HEK293T (cell line): ENCODE measurements around the gene APOA5.

Experiments
- CTCF ChIA-PET: fragments of 350-600 bp; formaldehyde crosslinking; extraction: SDS; loops from one replicate; lab custom pipeline; 2021; ENCODE audit warnings: antibody characterized with exemption, inconsistent platforms; lab: Yijun Ruan, JAX
- POLR2A ChIA-PET: fragments of 350-600 bp; formaldehyde crosslinking; extraction: SDS; loops from one replicate; lab custom pipeline; 2020; ENCODE audit warnings: antibody characterized with exemption, inconsistent platforms; lab: Yijun Ruan, JAX
- DNase-seq: peaks from one replicate; pipeline ENCODE4 v3.0.0; 2012; ENCODE audit warnings: mixed read lengths; ENCODE audit errors: extremely low spot score
- ARNT ChIP-seq: fragments of 450-650 bp; IDR thresholded peaks from 2 replicates; pipeline ENCODE4 v1.6.1; 2017; ENCODE audit warnings: mild to moderate bottlenecking
- BHLHE40 ChIP-seq: fragments of 450-650 bp; IDR thresholded peaks from 2 replicates; pipeline ENCODE4 v1.6.1; 2016; ENCODE audit warnings: mild to moderate bottlenecking, moderate library complexity, borderline replicate concordance
- CTBP1 ChIP-seq: fragments of 450-650 bp; IDR thresholded peaks from 2 replicates; pipeline ENCODE4 v1.6.1; 2016; ENCODE audit warnings: borderline replicate concordance
- ELF4 ChIP-seq: fragments of 450-650 bp; IDR thresholded peaks from 2 replicates; pipeline ENCODE4 v1.6.1; 2017; ENCODE audit warnings: antibody characterized with exemption
- FOXA1 ChIP-seq: fragments of 450-650 bp; IDR thresholded peaks from 2 replicates; pipeline ENCODE4 v1.6.1; 2016; ENCODE audit warnings: mild to moderate bottlenecking
- FOXK2 ChIP-seq: fragments of 450-650 bp; IDR thresholded peaks from 2 replicates; pipeline ENCODE4 v1.6.1; 2016; ENCODE audit warnings: mild to moderate bottlenecking
- FOXM1 ChIP-seq: fragments of 450-650 bp; IDR thresholded peaks from 2 replicates; pipeline ENCODE4 v1.6.1; 2017; ENCODE audit warnings: mild to moderate bottlenecking, borderline replicate concordance
- HDGF ChIP-seq: fragments of 450-650 bp; IDR thresholded peaks from 2 replicates; pipeline ENCODE4 v1.6.1; 2017; ENCODE audit warnings: antibody characterized with exemption, borderline replicate concordance
- L3MBTL2 ChIP-seq: fragments of 450-650 bp; conservative IDR thresholded peaks from 2 replicates; pipeline ENCODE4 v1.6.1; 2016; ENCODE audit warnings: mild to moderate bottlenecking
- LEF1 ChIP-seq: fragments of 450-650 bp; IDR thresholded peaks from 2 replicates; pipeline ENCODE4 v1.6.1; 2017; ENCODE audit warnings: mild to moderate bottlenecking, borderline replicate concordance
- NFRKB ChIP-seq: fragments of 450-650 bp; IDR thresholded peaks from 2 replicates; pipeline ENCODE4 v1.6.1; 2016; ENCODE audit warnings: mild to moderate bottlenecking, moderate library complexity
- PKNOX1 ChIP-seq: fragments of 450-650 bp; IDR thresholded peaks from 2 replicates; pipeline ENCODE4 v1.6.1; 2016
- SP1 ChIP-seq: fragments of 450-650 bp; IDR thresholded peaks from 2 replicates; pipeline ENCODE4 v1.6.1; 2017
- SUZ12 ChIP-seq: fragments of 450-650 bp; IDR thresholded peaks from 2 replicates; pipeline ENCODE4 v1.6.1; 2016; ENCODE audit warnings: mild to moderate bottlenecking
- TARDBP ChIP-seq: fragments of 450-650 bp; IDR thresholded peaks from 2 replicates; pipeline ENCODE4 v1.6.1; 2016
- ZNF384 ChIP-seq: fragments of 450-650 bp; IDR thresholded peaks from 2 replicates; pipeline ENCODE4 v1.6.1; 2016

The APOA5 gene

GRCh38 chr11:116776522-116776984, 15.1 kb downstream of the APOA5 start:
- CTCF ChIA-PET, result no interaction called here
- no peak for DNase-seq
- POLR2A ChIA-PET, result no interaction called here
- TF ChIP-seq ARNT, result no peak
- TF ChIP-seq PKNOX1, result no peak
- no peak for TF ChIP-seq TARDBP
- no peak for TF ChIP-seq CTBP1
- TF ChIP-seq NFRKB, result no peak
- TF ChIP-seq SUZ12, result no peak
- no peak for TF ChIP-seq ZNF384
- no peak for TF ChIP-seq FOXK2
- no peak for TF ChIP-seq SP1
- no peak for TF ChIP-seq LEF1
- TF ChIP-seq ELF4, result no peak
- no peak for TF ChIP-seq HDGF
- no peak for TF ChIP-seq BHLHE40
- no peak for TF ChIP-seq L3MBTL2
- no peak for TF ChIP-seq FOXA1

- TF ChIP-seq NFRKB (no peak), FOXM1 (no peak)
- ChIA-PET CTCF (no interaction called here), POLR2A (no interaction called here)
- no peak for DNase-seq
These were observed 15.7 kb downstream of the APOA5 start for GRCh38 chr11:116775975-116776374.

GRCh38 chr11:116774661-116775060, 17.0 kb downstream of the APOA5 start:
- TF ChIP-seq FOXA1, result no peak
- no peak for TF ChIP-seq ZNF384
- TF ChIP-seq NFRKB, result no peak
- no peak for TF ChIP-seq HDGF
- no peak for TF ChIP-seq SP1
- no peak for TF ChIP-seq ARNT
- no peak for TF ChIP-seq LEF1
- TF ChIP-seq SUZ12, result no peak
- TF ChIP-seq BHLHE40, result no peak
- TF ChIP-seq FOXK2, result no peak
- TF ChIP-seq FOXM1, result no peak
- no peak for TF ChIP-seq TARDBP
- TF ChIP-seq L3MBTL2, result no peak
- TF ChIP-seq PKNOX1, result no peak
- TF ChIP-seq ELF4, result no peak
- no peak for TF ChIP-seq CTBP1
- POLR2A ChIA-PET, result interaction anchor here (1.8 to 3.1 kb wide), 2 partner anchors 12 to 61 kb away, joined by 5 to 18 read pairs; partner anchors contain the start of gene ZPR1
- DNase-seq, result no peak
- CTCF ChIA-PET, result no interaction called here

GRCh38 chr11:116773203-116774097, 18.2 kb downstream of the APOA5 start:
- ChIA-PET POLR2A (interaction anchor here (0.8 to 3.1 kb wide), 8 partner anchors 13 to 372 kb away, joined by 3 to 18 read pairs (median 3); partner anchors contain the start of gene ZPR1), CTCF (interaction anchor here (0.6 kb wide), 1 partner anchor 377 kb away, joined by 3 read pairs; no protein-coding TSS in a partner anchor)
- no peak for DNase-seq
- TF ChIP-seq L3MBTL2 (peak; percentile 68; the same call in 1 of the 2 replicates), HDGF (no peak), ARNT (no peak)

GRCh38 chr11:116772443-116773202, 19.1 kb downstream of the APOA5 start, which contains the start of gene BUD13:
Gene BUD13 (minus strand): TSS chr11:116772987. CDS start chr11:116772964, 23 bp downstream.
- TF ChIP-seq L3MBTL2 (peak; percentile 67), FOXM1 (no peak), ELF4 (peak; percentile 50; the same call in 1 of the 2 replicates)
- CTCF ChIA-PET, result interaction anchor here (0.8 kb wide), 1 partner anchor 63 kb away, joined by 3 read pairs; no protein-coding TSS in a partner anchor
- POLR2A ChIA-PET, result interaction anchor here (0.8 to 3.1 kb wide), 9 partner anchors 13 to 373 kb away, joined by 3 to 18 read pairs (median 3); partner anchors contain the start of gene ZPR1
- DNase-seq, result peak; percentile 90

- POLR2A ChIA-PET, result interaction anchor here (1.7 kb wide), 1 partner anchor 14 kb away, joined by 6 read pairs; no protein-coding TSS in a partner anchor
- no peak for TF ChIP-seq FOXA1
- TF ChIP-seq ZNF384, result no peak
- TF ChIP-seq ELF4, result no peak
- no peak for TF ChIP-seq NFRKB
- no peak for TF ChIP-seq SP1
- no peak for TF ChIP-seq TARDBP
- no peak for TF ChIP-seq BHLHE40
- no peak for TF ChIP-seq L3MBTL2
- TF ChIP-seq SUZ12, result no peak
- TF ChIP-seq HDGF, result no peak
- TF ChIP-seq FOXM1, result no peak
- no peak for TF ChIP-seq PKNOX1
- TF ChIP-seq LEF1, result no peak
- no peak for DNase-seq
- CTCF ChIA-PET, result interaction anchor here (0.8 kb wide), 1 partner anchor 64 kb away, joined by 3 read pairs; no protein-coding TSS in a partner anchor
These were observed 19.7 kb downstream of the APOA5 start for GRCh38 chr11:116771935-116772334.
